DMS53 treated with DMSO at 0.1 percent for 48 hours (cell line): ENCODE data around the gene GSKIP.
A peak's percentile ranks its signal among the peaks of the same experiment; 100 is the strongest.
"Not testable (repeated sequence)": the region's sequence is repeated elsewhere in the genome, so short reads cannot be mapped to it uniquely, and the experiment has no call there.

ENCODE experiments used
- DNase-seq: peaks from one replicate; lab custom pipeline; 2025; ENCODE audit not compliant: unreplicated experiment; lab: John Stamatoyannopoulos, UW

GSKIP gene

GRCh38 chr14:96362965-96363750 is at the start of gene GSKIP, which contains the start of gene ATG2B:
Gene GSKIP (plus strand): TSS chr14:96363526. CDS start chr14:96382248, 18,722 bp downstream.
Gene ATG2B (minus strand): TSS chr14:96363341. CDS start chr14:96362976, 365 bp downstream.
- DNase-seq: peak; percentile 60

- DNase-seq: no peak
These were observed 47.2 kb upstream of the GSKIP start for GRCh38 chr14:96316087-96316486.

- no peak for DNase-seq
These were observed 44.5 kb upstream of the GSKIP start for GRCh38 chr14:96318836-96319235.

- DNase-seq: no peak
These were observed 42.7 kb upstream of the GSKIP start for GRCh38 chr14:96320605-96321004.

DNA sequence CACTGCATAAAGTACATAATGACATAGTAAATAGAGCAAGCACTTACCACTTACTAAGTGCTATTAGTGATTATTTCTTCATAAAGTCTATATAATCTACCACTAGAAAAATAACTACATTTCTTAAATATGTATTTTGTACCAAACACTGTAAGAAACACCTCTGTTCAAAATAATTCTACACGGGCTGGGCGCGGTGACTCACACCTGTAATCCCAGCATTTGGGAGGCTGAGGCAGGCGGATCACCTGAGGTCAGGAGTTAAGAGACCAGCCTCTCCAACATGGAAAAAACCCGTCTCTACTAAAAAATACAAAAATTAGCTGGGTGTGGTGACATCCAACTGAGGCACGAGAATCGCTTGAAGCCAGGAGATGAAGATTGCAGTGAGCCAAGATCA is 39.1 kb upstream of the GSKIP start:
- no peak for DNase-seq

GRCh38 chr14:96338551-96338950 is 24.8 kb upstream of the GSKIP start:
- DNase-seq: no peak

DNA sequence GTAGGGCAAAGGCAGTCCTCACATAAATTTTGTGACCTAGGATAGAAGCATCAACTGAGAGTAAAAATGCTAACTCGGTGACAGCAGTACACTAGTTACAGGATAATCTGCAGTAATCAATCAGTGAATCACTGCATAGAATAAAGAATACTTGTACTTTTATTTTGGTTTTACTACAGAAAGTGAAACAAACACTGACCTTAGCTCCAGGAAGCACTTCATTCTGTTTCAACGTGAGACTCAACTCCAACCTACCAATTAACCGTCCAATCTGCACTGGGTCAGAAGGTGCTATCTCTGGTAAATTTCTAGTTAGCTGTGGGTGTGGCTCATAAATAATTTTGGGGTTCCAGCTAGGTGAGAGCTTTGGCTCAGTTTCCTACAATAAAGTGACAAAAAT is 22.0 kb upstream of the GSKIP start:
- no peak for DNase-seq

GRCh38 chr14:96345669-96346068 is 17.7 kb upstream of the GSKIP start:
- DNase-seq: no peak

DNA sequence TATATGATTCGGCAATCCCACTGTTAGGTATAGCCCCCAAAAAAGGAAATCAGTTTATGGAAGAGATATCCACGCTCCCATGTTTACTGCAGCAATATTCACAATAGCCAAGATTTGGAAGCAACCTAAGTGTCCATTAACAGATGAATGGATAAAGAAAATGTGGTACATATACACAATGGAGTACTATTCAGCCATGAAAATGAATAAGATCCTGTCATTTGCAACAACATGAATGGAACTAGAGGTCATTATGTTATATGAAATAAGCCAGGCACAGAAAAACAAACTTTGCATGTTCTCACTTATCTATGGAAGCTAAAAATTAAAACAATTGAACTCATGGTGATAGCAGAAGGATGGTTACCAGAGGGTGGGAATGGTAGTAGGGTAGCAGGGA is 15.4 kb upstream of the GSKIP start:
- not testable (repeated sequence) for DNase-seq

DNA sequence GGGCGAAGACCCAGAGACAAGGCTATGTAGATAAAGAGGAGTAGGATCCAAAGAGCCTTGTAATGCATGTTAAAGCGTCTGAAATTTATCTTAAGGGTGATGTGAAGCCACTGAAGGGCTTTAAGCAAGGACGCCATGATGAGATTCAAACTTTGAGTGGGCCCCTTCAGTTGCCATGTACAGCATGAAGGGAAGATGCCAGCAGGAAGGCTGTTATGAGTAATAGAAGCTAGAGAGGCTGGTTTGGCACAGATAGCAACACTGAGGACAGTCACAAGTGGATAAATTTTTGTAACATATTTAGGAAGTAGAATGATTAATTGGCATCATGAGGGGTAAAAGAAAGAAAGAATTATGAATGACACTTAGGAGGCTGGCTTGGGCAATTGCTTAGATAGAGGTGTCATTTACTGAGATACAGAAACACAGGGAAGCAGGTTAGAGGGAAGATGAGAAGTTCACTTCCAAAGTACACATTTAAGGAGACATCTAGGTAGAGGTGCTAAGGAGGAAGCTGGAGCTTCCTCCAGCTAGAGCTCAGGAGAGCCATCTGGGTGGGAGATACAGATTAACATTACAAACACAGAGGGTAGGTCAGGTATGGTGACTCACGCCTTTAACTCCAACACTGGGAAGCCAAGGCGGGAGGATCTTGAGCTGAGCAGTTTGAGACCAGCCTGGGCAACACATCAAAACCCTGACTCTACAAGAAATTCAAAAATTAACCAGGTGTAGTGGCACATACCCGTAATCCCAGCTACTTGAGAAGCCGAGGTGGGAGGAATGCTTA is 13.8 kb upstream of the GSKIP start:
- no peak for DNase-seq

DNA sequence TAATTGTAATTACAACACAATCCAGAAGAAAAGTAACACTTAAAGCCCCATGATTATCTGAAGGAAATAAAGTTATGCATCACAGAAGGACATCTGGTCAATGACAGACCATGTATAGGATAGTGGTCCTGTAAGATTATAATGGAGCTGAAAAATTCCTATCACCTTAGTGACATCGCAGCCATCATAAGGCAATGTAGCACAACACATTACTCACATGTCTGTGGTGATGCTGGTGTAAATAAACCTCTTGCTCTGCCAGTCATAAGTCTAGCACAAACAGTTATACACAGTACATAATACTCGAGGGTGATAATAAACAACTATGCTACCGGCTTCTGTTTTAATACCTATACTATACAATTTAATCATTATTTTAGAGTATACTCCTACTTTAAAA is 11.3 kb upstream of the GSKIP start:
- no peak for DNase-seq

- DNase-seq: no peak
These were observed 10.6 kb upstream of the GSKIP start for GRCh38 chr14:96352708-96353107.

- DNase-seq: no peak
These were observed 9.1 kb upstream of the GSKIP start for GRCh38 chr14:96354246-96354645.

- no peak for DNase-seq
These were observed 6.1 kb upstream of the GSKIP start for GRCh38 chr14:96357216-96357615.

DNA sequence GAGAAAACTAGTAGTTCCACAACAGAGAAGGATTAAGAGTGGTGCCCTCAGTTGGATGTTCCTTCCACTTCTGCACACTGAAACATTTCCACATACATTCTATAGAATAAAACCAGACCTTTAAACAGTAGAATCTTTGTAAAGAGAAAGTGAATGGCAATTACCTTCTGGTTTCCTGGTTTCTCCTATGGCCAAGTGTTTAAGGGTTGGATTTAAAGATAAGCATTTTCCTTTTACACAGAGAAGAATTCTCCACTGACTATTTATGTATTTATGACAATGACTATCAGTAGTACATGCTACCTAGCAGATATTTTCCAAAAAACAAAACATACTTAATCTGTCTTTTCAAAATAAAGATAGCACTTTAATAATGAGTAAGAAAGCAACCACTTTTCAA is 3.4 kb upstream of the GSKIP start:
- no peak for DNase-seq

DNA sequence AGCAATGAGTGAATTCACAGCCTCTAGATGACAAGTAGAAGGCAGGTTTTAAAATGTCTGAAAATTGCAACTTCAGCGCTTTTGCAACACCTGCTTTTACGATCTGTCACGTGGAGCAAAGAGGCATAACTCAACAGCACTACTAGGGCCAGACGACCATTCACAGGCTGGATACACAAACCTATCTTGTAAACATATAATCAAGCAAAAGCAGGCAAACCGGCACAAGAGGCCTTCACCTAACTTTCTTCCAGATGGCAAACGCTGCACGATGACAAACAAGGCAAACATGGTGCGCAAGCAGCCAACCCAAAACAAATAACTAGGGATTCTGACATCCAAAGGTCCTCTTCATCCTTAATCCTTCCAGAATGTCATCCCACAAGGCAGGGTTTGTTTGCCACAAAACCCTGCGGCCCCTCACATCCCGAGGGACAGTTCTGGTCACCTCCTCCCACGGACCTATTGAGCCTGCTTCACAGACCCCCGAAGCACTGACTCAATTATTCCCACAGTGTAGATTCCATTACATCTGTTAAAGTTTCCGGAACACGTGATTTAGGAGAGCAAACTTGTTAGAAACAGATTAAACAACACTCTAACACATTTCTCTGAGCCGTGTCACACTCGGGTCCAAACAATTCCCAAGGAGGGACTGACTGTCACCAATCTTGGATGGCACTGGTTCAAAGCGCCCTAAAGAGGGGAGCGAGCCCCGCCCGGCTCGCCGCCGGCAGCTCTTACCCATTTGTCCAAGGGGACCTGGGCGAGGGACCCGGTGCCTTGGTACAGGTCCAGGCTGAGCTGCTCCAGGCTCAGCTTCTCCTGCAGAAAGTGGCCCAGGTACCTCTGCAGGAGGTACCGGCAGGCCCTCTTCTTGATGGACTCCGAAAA is 1.0 kb upstream of the GSKIP start:
- DNase-seq: peak; percentile 62

- no peak for DNase-seq
These were observed 518 bp downstream of the GSKIP start for GRCh38 chr14:96363751-96364336.

DNA sequence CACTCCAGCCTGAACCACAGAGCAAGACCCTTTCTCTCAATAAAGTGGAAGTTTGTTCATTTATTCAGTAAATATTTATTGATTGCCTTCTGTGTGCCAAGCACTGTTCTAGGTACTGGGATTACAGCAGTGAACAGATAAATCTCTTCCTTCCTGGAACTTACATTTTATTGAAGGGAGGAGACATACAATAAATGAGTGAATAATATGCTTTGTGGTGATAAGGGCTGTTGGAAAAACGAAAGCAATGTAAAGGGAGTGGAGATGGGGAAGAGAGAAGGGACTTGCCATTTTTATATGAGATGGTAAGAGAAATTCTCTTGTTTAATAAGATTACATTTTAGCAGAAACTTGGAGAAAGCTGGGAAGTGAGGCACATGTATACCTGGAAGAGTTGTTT is 1.6 kb downstream of the GSKIP start:
- DNase-seq: no peak

GRCh38 chr14:96368534-96368933 is 5.2 kb downstream of the GSKIP start:
- DNase-seq: no peak

DNA sequence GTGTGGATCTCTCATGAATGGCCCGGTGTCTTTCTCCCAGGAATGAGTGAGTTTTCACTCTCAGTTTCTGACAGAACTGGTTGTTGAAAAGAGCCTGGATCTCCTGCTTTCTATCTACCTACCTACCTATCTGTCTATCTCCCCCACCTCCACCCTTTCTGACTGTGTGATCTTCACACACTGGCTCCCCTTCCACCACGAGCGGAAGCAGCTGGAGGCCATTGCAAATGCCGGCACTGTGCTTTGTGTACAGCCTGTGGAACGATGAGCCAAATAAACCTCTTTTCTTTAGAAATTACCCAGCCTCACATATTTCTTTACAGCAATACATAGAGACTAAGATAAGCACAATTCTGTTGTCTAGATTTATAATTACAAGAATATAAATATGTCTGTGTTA is 7.2 kb downstream of the GSKIP start:
- no peak for DNase-seq

DNA sequence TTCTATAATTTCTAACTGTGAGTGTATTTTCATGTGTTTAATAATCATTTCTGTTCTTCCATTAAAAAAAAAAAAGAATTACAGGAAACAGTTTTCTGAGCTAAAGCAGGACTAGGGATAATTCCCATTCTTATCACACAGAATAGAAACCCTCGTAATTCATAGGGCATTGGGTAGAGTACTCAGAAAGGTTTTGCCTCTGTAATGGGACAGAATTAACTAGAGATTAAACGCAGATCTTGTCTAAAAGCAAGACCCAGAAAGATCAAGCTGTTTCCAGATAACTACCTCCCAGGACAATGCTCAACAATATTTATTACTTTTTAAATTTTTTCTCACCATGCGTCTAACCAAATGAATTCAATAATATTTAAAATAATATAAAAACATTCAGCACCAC is 10.2 kb downstream of the GSKIP start:
- no peak for DNase-seq
